Measurements from ENCODE around the gene SDK1. TPM values are rescaled to one million over a fixed set of nuclear protein-coding genes. Genes with fewer than 3 reads are reported as not detected.

The SDK1 gene
- total and polyA plus RNA-seq, 2 of the 8 experiments (the other 6 are each of a cell fraction or from before 2014, with no cell fraction given), result 3.3 to 7.2 TPM

DNA sequence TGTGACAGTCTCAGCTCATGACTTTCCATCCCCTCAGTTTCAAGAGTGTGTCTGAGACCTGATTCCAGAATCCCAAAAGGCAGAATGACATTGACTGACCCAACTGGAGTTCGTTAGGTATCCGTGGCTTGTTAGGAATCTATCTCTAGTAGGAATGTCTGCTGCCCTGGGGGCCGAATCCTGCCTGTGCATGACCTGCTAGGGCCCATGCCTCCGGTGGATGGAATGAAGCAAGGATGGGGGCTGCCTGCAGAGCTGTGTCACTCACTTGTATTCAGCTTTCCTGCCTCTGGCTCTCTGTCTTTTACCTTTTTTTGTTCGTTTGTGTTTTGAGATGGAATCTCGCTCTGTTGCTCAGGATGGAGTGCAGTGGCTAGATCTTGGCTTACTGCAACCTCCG lies 129.5 kb downstream of the SDK1 start:
- Histone ChIP-seq H3K4me2 (ENCODE audit: insufficient read depth in 1 of 2, low read depth in 2 of 2, low read length in 2 of 2) (no peak overlapping the region), H3K23me2 (ENCODE audit: low read depth, low read length) (no peaks in the 10 kb centered on the region), H2BK5ac (ENCODE audit: low read depth, low read length) (no peak overlapping the region), H3K36me3 (ENCODE audit: control insufficient read depth in 2 of 4, insufficient read depth in 4 of 4, low read length in 3 of 4) (no peaks in the 10 kb centered on the region), H4K91ac (replicated peaks; ENCODE audit: insufficient read length, low read length) (no peak overlapping the region), H2BK15ac (ENCODE audit: low read length) (no peak overlapping the region), H4K20me1 (replicated peaks in 1 of 2; ENCODE audit: control insufficient read depth in 1 of 2, insufficient read depth in 2 of 2, low read length in 2 of 2) (peaks cover 0 to 1% of the 10 kb centered on the region in 2 experiments), H3K56ac (replicated peaks; ENCODE audit: insufficient read length, low read depth, low read length) (no peak overlapping the region), H3K9ac (replicated peaks in 1 of 4; ENCODE audit: extremely low read depth in 1 of 4, low read depth in 3 of 4, low read length in 3 of 4) (no peak overlapping the region), H3K4me1 (replicated peaks in 1 of 4; ENCODE audit: control insufficient read depth in 3 of 4, insufficient read depth in 4 of 4, low read length in 3 of 4) (peaks cover 0 to 3% (median 1%) of the 10 kb centered on the region in 4 experiments; a peak in 3 of 7 replicates), H2BK20ac (ENCODE audit: low read length) (no peak overlapping the region), H4K5ac (ENCODE audit: insufficient read length, low read depth, low read length) (no peak overlapping the region), H3K79me1 (ENCODE audit: low read depth, low read length) (no peaks in the 10 kb centered on the region; the same call in 1 of the 2 replicates), H3K4me3 (ENCODE audit: extremely low read depth in 1 of 4, insufficient read depth in 2 of 4, low read depth in 3 of 4, low read length in 4 of 4) (no peak overlapping the region), H2AK5ac (ENCODE audit: low read depth, low read length) (no peak overlapping the region), H3K9me3 (ENCODE audit: insufficient read depth in 2 of 2, low read depth in 1 of 2, low read length in 1 of 2) (no peaks in the 10 kb centered on the region), H3K4ac (replicated peaks; ENCODE audit: insufficient read length, low read depth, low read length) (no peak overlapping the region), H4K8ac (ENCODE audit: extremely low read depth, insufficient read depth, low read length) (no peak overlapping the region), H3K27me3 (replicated peaks in 1 of 4; ENCODE audit: control insufficient read depth in 3 of 4, extremely low read depth in 1 of 4, insufficient read depth in 3 of 4, low read length in 3 of 4) (no peaks in the 10 kb centered on the region), H3K79me2 (ENCODE audit: control insufficient read depth in 1 of 2, insufficient read depth in 2 of 2, low read length in 2 of 2) (no peaks in the 10 kb centered on the region), H2BK12ac (ENCODE audit: low read depth, low read length) (no peak overlapping the region), H3K14ac (ENCODE audit: insufficient read length) (no peak overlapping the region), H3K23ac (ENCODE audit: insufficient read length) (no peak overlapping the region), H2AFZ (ENCODE audit: low read length) (no peak overlapping the region), H3K27ac (ENCODE audit: low read depth, low read length) (no peak overlapping the region), H3K18ac (ENCODE audit: extremely low read depth, low read length) (0 out of 2 replicates have a peak overlapping the region, but pooled peaks have one; percentile 65), H2BK120ac (replicated peaks; ENCODE audit: low read depth, low read length) (no peak overlapping the region)
- WGBS, 2 experiments (ENCODE audit: extremely low coverage in 1 of 2, insufficient coverage in 1 of 2, insufficient read length in 1 of 2, insufficient replicate concordance in 2 of 2, low coverage in 1 of 2, low lambda C conversion rate in 2 of 2, missing lambda C conversion rate in 1 of 2), result 80% methylated on average over 7 of the region's 7 CpGs; no CpG with 5 or more reads in 1 of the 2 experiments
- POLR2A ChIA-PET (ENCODE audit: partially characterized antibody), result interaction anchor here (0.8 to 1.7 kb wide), 3 partner anchors 10 to 13 kb away, joined by 3 to 4 read pairs (median 4); no protein-coding TSS in a partner anchor
- CTCF ChIA-PET (ENCODE audit: partially characterized antibody), result interaction anchor here (0.5 to 2.3 kb wide), 10 partner anchors 9 to 280 kb away, joined by 3 to 5 read pairs (median 4); no protein-coding TSS in a partner anchor
- DNase-seq (ENCODE audit: low read depth in 1 of 2, low spot score in 2 of 2) (peak in 1 of 2 experiments; percentile 49), FAIRE-seq (peak; percentile 69)
